ENCODE data around the gene DSC1.

The DSC1 gene

GRCh38 chr18:31120594-31120993, 42.1 kb downstream of the DSC1 start:
- H3K4me1 ChIP-seq (ENCODE audit: low read length): no peaks in the 10 kb centered on the region; the same call in 1 of the 2 replicates
- no peak for TF ChIP-seq CTCF (IDR thresholded peaks at IDR 0.05; ENCODE audit: low read depth, low read length)
- no peak for TF ChIP-seq EZH2phosphoT487 (IDR thresholded peaks at IDR 0.05; ENCODE audit: low read depth)
- no peak overlapping the region for H3K9ac ChIP-seq (ENCODE audit: low read length)
- H3K9me3 ChIP-seq (ENCODE audit: insufficient read depth, low read length): no peaks in the 10 kb centered on the region
- H3K36me3 ChIP-seq (replicated peaks; ENCODE audit: low read depth, low read length): no peaks in the 10 kb centered on the region
- H2AFZ ChIP-seq (ENCODE audit: low read depth, low read length): no peak overlapping the region
- no peak overlapping the region for H3K4me2 ChIP-seq (ENCODE audit: low read length)
- no peak overlapping the region for H3K4me3 ChIP-seq (ENCODE audit: low read length)
- no peaks in the 10 kb centered on the region for H3K79me2 ChIP-seq (ENCODE audit: low read length)
- no peak overlapping the region for H3K27ac ChIP-seq (ENCODE audit: low read length)
- H3K27me3 ChIP-seq (ENCODE audit: low read depth, low read length): no peaks in the 10 kb centered on the region
- no peaks in the 10 kb centered on the region for H4K20me1 ChIP-seq (ENCODE audit: insufficient read depth, low read length)

- Histone ChIP-seq H3K27me3 (ENCODE audit: low read depth, low read length) (no peaks in the 10 kb centered on the region), H3K27ac (ENCODE audit: low read length) (no peak overlapping the region), H3K4me1 (ENCODE audit: low read length) (no peaks in the 10 kb centered on the region; the same call in 1 of the 2 replicates), H3K9ac (ENCODE audit: low read length) (no peak overlapping the region), H3K4me2 (ENCODE audit: low read length) (no peak overlapping the region), H3K79me2 (ENCODE audit: low read length) (no peaks in the 10 kb centered on the region), H2AFZ (ENCODE audit: low read depth, low read length) (no peak overlapping the region), H3K36me3 (replicated peaks; ENCODE audit: low read depth, low read length) (no peaks in the 10 kb centered on the region), H4K20me1 (ENCODE audit: insufficient read depth, low read length) (no peaks in the 10 kb centered on the region), H3K4me3 (ENCODE audit: low read length) (no peak overlapping the region), H3K9me3 (ENCODE audit: insufficient read depth, low read length) (no peaks in the 10 kb centered on the region)
- TF ChIP-seq EZH2phosphoT487 (IDR thresholded peaks at IDR 0.05; ENCODE audit: low read depth) (no peak), CTCF (IDR thresholded peaks at IDR 0.05; ENCODE audit: low read depth, low read length) (no peak)
Measured at GRCh38 chr18:31116853-31117595, 45.6 kb downstream of the DSC1 start.

GRCh38 chr18:31112804-31113203, 49.9 kb downstream of the DSC1 start:
- Histone ChIP-seq H3K79me2 (ENCODE audit: low read length) (no peaks in the 10 kb centered on the region), H3K4me3 (ENCODE audit: low read length) (no peak overlapping the region), H3K27ac (ENCODE audit: low read length) (no peak overlapping the region), H3K36me3 (replicated peaks; ENCODE audit: low read depth, low read length) (no peaks in the 10 kb centered on the region), H3K9ac (ENCODE audit: low read length) (no peak overlapping the region), H3K27me3 (ENCODE audit: low read depth, low read length) (no peaks in the 10 kb centered on the region), H3K4me1 (ENCODE audit: low read length) (no peaks in the 10 kb centered on the region), H3K9me3 (ENCODE audit: insufficient read depth, low read length) (no peaks in the 10 kb centered on the region), H3K4me2 (ENCODE audit: low read length) (no peak overlapping the region), H2AFZ (ENCODE audit: low read depth, low read length) (no peak overlapping the region), H4K20me1 (ENCODE audit: insufficient read depth, low read length) (no peaks in the 10 kb centered on the region)
- TF ChIP-seq EZH2phosphoT487 (IDR thresholded peaks at IDR 0.05; ENCODE audit: low read depth): no peak
- TF ChIP-seq CTCF (IDR thresholded peaks at IDR 0.05; ENCODE audit: low read depth, low read length): no peak

GRCh38 chr18:31105733-31106132, 56.9 kb downstream of the DSC1 start:
- Histone ChIP-seq H3K79me2 (ENCODE audit: low read length) (no peaks in the 10 kb centered on the region), H3K36me3 (replicated peaks; ENCODE audit: low read depth, low read length) (no peaks in the 10 kb centered on the region), H3K4me2 (ENCODE audit: low read length) (no peak overlapping the region), H3K27ac (ENCODE audit: low read length) (no peak overlapping the region), H3K9ac (ENCODE audit: low read length) (no peak overlapping the region), H2AFZ (ENCODE audit: low read depth, low read length) (no peak overlapping the region), H3K4me1 (ENCODE audit: low read length) (no peaks in the 10 kb centered on the region), H3K4me3 (ENCODE audit: low read length) (no peak overlapping the region), H3K9me3 (ENCODE audit: insufficient read depth, low read length) (no peaks in the 10 kb centered on the region), H3K27me3 (ENCODE audit: low read depth, low read length) (no peaks in the 10 kb centered on the region), H4K20me1 (ENCODE audit: insufficient read depth, low read length) (no peaks in the 10 kb centered on the region)
- TF ChIP-seq CTCF (IDR thresholded peaks at IDR 0.05; ENCODE audit: low read depth, low read length) (no peak), EZH2phosphoT487 (IDR thresholded peaks at IDR 0.05; ENCODE audit: low read depth) (no peak)

All from OCI-LY3 (cell line).